ENCODE measurements around the gene UBE2Q2. TPM values are rescaled to one million over a fixed set of nuclear protein-coding genes. Genes with fewer than 3 reads are reported as not detected.
"Not testable (repeated sequence)": the region's sequence is repeated elsewhere in the genome, so short reads cannot be mapped to it uniquely, and the experiment has no call there.

UBE2Q2 gene
- total RNA-seq, 2 experiments from 2014 or later: 29.3 to 33.5 TPM

- Histone ChIP-seq H3K9me3 (ENCODE audit: control insufficient read depth in 1 of 2, insufficient read depth in 1 of 2, low read length in 2 of 2) (no peaks in the 10 kb centered on the region), H3K4me3 (ENCODE audit: low read length) (no peak overlapping the region), H3K27me3 (ENCODE audit: control insufficient read depth in 1 of 2, insufficient read depth in 2 of 2, low read length in 2 of 2) (no peaks in the 10 kb centered on the region), H3K36me3 (ENCODE audit: insufficient read depth, low read length) (peaks cover 7% of the 10 kb centered on the region), H3K27ac (ENCODE audit: low read depth in 1 of 2, low read length in 2 of 2) (no peak overlapping the region), H3K4me1 (ENCODE audit: insufficient read depth, low read length) (peaks cover 24% of the 10 kb centered on the region)
- Mint-ChIP-seq H3K4me1 (ENCODE audit: low read depth) (peaks cover 56% of the 10 kb centered on the region), H3K4me3 (peak overlapping the region; percentile 98), H3K36me3 (ENCODE audit: low read depth) (peaks cover 44% of the 10 kb centered on the region), H3K27ac (peak overlapping the region; percentile 74), H3K27me3 (no peaks in the 10 kb centered on the region), H3K9me3 (no peaks in the 10 kb centered on the region)
- no peak for ATAC-seq (ENCODE audit: poor library complexity)
- DNase-seq: no peak
- intact Hi-C loops (cut with DNase I, micrococcal nuclease): loop anchor here in 1 of 2 experiments (2.0 kb wide), 1 partner anchor 60 kb away; no protein-coding TSS in a partner anchor
- no peak for TF ChIP-seq CTCF (IDR thresholded peaks at IDR 0.05)
- ChIA-PET POLR2A (no interaction called here), CTCF (no interaction called here)
Observed at GRCh38 chr15:75905231-75905630, 62.0 kb downstream of the UBE2Q2 start.

GRCh38 chr15:75910355-75910754 is 67.1 kb downstream of the UBE2Q2 start:
- DNase-seq; H3K4me3 ChIP-seq (ENCODE audit: low read length); CTCF ChIA-PET; intact Hi-C loops (cut with DNase I, micrococcal nuclease); H3K9me3 ChIP-seq (ENCODE audit: control insufficient read depth in 1 of 2, insufficient read depth in 1 of 2, low read length in 2 of 2); H3K27ac Mint-ChIP-seq; H3K27me3 ChIP-seq (ENCODE audit: control insufficient read depth in 1 of 2, insufficient read depth in 2 of 2, low read length in 2 of 2); H3K9me3 Mint-ChIP-seq; H3K27ac ChIP-seq (ENCODE audit: low read depth in 1 of 2, low read length in 2 of 2); H3K4me3 Mint-ChIP-seq; POLR2A ChIA-PET; H3K4me1 ChIP-seq (ENCODE audit: insufficient read depth, low read length); H3K27me3 Mint-ChIP-seq; ATAC-seq (ENCODE audit: poor library complexity): not testable (repeated sequence)
- Mint-ChIP-seq H3K36me3 (ENCODE audit: low read depth) (peaks cover 77% of the 10 kb centered on the region), H3K4me1 (ENCODE audit: low read depth) (peaks cover 53% of the 10 kb centered on the region)
- peaks cover 26% of the 10 kb centered on the region for H3K36me3 ChIP-seq (ENCODE audit: insufficient read depth, low read length)

- H3K4me1 ChIP-seq (ENCODE audit: insufficient read depth, low read length): no peaks in the 10 kb centered on the region
- intact Hi-C loops (cut with DNase I, micrococcal nuclease): no loop called here
- no peak for TF ChIP-seq CTCF (IDR thresholded peaks at IDR 0.05)
- Mint-ChIP-seq H3K4me1 (ENCODE audit: low read depth) (peaks cover 11% of the 10 kb centered on the region), H3K36me3 (ENCODE audit: low read depth) (peaks cover 76% of the 10 kb centered on the region), H3K4me3 (no peak overlapping the region), H3K9me3 (no peaks in the 10 kb centered on the region), H3K27me3 (no peaks in the 10 kb centered on the region), H3K27ac (no peak overlapping the region)
- DNase-seq (no peak), ATAC-seq (ENCODE audit: poor library complexity) (no peak)
- H3K9me3 ChIP-seq (ENCODE audit: control insufficient read depth in 1 of 2, insufficient read depth in 1 of 2, low read length in 2 of 2): no peaks in the 10 kb centered on the region
- no peak overlapping the region for H3K27ac ChIP-seq (ENCODE audit: low read depth in 1 of 2, low read length in 2 of 2)
- ChIA-PET POLR2A (no interaction called here), CTCF (no interaction called here)
- H3K27me3 ChIP-seq (ENCODE audit: control insufficient read depth in 1 of 2, insufficient read depth in 2 of 2, low read length in 2 of 2): no peaks in the 10 kb centered on the region
- peaks cover 32% of the 10 kb centered on the region for H3K36me3 ChIP-seq (ENCODE audit: insufficient read depth, low read length)
- no peak overlapping the region for H3K4me3 ChIP-seq (ENCODE audit: low read length)
Observed at GRCh38 chr15:75916978-75917377, 73.7 kb downstream of the UBE2Q2 start.

- CTCF ChIA-PET: no interaction called here
- H3K4me1 ChIP-seq (ENCODE audit: insufficient read depth, low read length): no peaks in the 10 kb centered on the region
- DNase-seq (no peak), ATAC-seq (ENCODE audit: poor library complexity) (no peak)
- intact Hi-C loops (cut with DNase I, micrococcal nuclease): no loop called here
- POLR2A ChIA-PET: no interaction called here
- H3K27ac Mint-ChIP-seq: no peak overlapping the region
- no peak overlapping the region for H3K4me3 ChIP-seq (ENCODE audit: low read length)
- H3K36me3 Mint-ChIP-seq (ENCODE audit: low read depth): peaks cover 75% of the 10 kb centered on the region
- no peaks in the 10 kb centered on the region for H3K9me3 ChIP-seq (ENCODE audit: control insufficient read depth in 1 of 2, insufficient read depth in 1 of 2, low read length in 2 of 2)
- no peaks in the 10 kb centered on the region for H3K27me3 Mint-ChIP-seq
- H3K9me3 Mint-ChIP-seq: no peaks in the 10 kb centered on the region
- H3K27ac ChIP-seq (ENCODE audit: low read depth in 1 of 2, low read length in 2 of 2): no peak overlapping the region
- no peaks in the 10 kb centered on the region for H3K4me1 Mint-ChIP-seq (ENCODE audit: low read depth)
- no peaks in the 10 kb centered on the region for H3K27me3 ChIP-seq (ENCODE audit: control insufficient read depth in 1 of 2, insufficient read depth in 2 of 2, low read length in 2 of 2)
- no peak overlapping the region for H3K4me3 Mint-ChIP-seq
- H3K36me3 ChIP-seq (ENCODE audit: insufficient read depth, low read length): peaks cover 28% of the 10 kb centered on the region
- TF ChIP-seq CTCF (IDR thresholded peaks at IDR 0.05): no peak
Observed at GRCh38 chr15:75918135-75918534, 74.9 kb downstream of the UBE2Q2 start.
